ENCODE measurements around the gene LILRA2.

Gene LILRA2

GRCh38 chr19:54536956-54537355, 36.6 kb upstream of the LILRA2 start:
- TF ChIP-seq, protein P1, sequence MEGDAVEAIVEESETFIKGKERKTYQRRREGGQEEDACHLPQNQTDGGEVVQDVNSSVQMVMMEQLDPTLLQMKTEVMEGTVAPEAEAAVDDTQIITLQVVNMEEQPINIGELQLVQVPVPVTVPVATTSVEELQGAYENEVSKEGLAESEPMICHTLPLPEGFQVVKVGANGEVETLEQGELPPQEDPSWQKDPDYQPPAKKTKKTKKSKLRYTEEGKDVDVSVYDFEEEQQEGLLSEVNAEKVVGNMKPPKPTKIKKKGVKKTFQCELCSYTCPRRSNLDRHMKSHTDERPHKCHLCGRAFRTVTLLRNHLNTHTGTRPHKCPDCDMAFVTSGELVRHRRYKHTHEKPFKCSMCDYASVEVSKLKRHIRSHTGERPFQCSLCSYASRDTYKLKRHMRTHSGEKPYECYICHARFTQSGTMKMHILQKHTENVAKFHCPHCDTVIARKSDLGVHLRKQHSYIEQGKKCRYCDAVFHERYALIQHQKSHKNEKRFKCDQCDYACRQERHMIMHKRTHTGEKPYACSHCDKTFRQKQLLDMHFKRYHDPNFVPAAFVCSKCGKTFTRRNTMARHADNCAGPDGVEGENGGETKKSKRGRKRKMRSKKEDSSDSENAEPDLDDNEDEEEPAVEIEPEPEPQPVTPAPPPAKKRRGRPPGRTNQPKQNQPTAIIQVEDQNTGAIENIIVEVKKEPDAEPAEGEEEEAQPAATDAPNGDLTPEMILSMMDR (IDR thresholded peaks at IDR 0.05): no peak

GRCh38 chr19:54541712-54542111, 31.9 kb upstream of the LILRA2 start:
- TF ChIP-seq, protein P1 (IDR thresholded peaks at IDR 0.05): no peak

DNA sequence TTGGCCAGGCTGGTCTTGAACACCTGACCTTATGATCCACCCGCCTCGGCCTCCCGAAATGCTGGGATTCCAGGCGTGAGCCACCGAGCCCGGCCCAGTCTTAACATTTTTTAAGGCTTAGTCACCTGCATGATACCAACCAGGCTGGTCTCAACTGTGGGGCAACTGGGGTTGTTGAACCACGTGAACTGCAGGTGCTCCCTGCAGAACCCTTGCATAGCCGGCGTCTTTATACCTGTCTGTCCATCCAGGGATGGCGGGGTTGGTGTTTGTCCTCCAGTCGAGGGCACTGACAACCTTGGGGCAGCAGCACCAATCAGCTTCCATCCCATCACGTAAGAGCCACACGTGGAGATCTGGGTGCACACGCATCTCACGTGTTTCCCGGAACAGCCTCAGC, 24.8 kb upstream of the LILRA2 start:
- TF ChIP-seq, protein P1 (IDR thresholded peaks at IDR 0.05): no peak

GRCh38 chr19:54549224-54549623, 24.4 kb upstream of the LILRA2 start:
- TF ChIP-seq, protein P1 (IDR thresholded peaks at IDR 0.05): no peak

- TF ChIP-seq, protein P1 (IDR thresholded peaks at IDR 0.05): no peak
Measured at GRCh38 chr19:54551293-54551692, 22.3 kb upstream of the LILRA2 start.

- TF ChIP-seq, protein P1 (IDR thresholded peaks at IDR 0.05): no peak
Measured at GRCh38 chr19:54551950-54552912, 21.4 kb upstream of the LILRA2 start.

GRCh38 chr19:54552913-54553310, 20.7 kb upstream of the LILRA2 start:
- TF ChIP-seq, protein P1 (IDR thresholded peaks at IDR 0.05): no peak

Data from LNCAP (cell line).